IMR-90 (cell line): ENCODE data around the gene OR52E6. TPM values are rescaled to one million over a fixed set of nuclear protein-coding genes. Genes with fewer than 3 reads are reported as not detected.

Experiments
- ATAC-seq: fragments of 200-7000 bp; cut with Tn5 transposase; 2 replicates; pipeline ENCODE4 v1.9.1; 2020; ENCODE audit warnings: low read depth, mild to moderate bottlenecking, moderate library complexity
- BruUV-seq: library from RNA; stranded (reverse); fragments of 400-500 nt; replicated peaks from 2 replicates; lab custom pipeline; 2021; lab: Mats Ljungman, UMichigan
- CTCF ChIA-PET: fragments of 300-600 bp; formaldehyde crosslinking; extraction: SDS; loops from one replicate; lab custom pipeline; 2021; ENCODE audit warnings: antibody characterized with exemption; lab: Yijun Ruan, JAX
- POLR2A ChIA-PET: fragments of 300-600 bp; sonication (Branson Sonifier 250); formaldehyde crosslinking; loops from one replicate; lab custom pipeline; 2022; ENCODE audit warnings: antibody characterized with exemption; ENCODE audit not compliant: unreplicated experiment; lab: Charles Lee
- DNase-seq: peaks from one replicate; pipeline ENCODE4 v3.0.0; 2013
- H2AFZ ChIP-seq: replicated peaks from 2 replicates; pipeline ENCODE3; 2013; ENCODE audit warnings: low read length, mild to moderate bottlenecking; ENCODE audit not compliant: poor library complexity
- H2AK5ac ChIP-seq: 2 replicates; pipeline ENCODE4 v1.6.1; 2013; ENCODE audit warnings: low read depth, low read length, inconsistent platforms
- H2AK9ac ChIP-seq: replicated peaks from 2 replicates; pipeline ENCODE3; 2013; ENCODE audit warnings: mild to moderate bottlenecking, low read depth, low read length, moderate library complexity; ENCODE audit not compliant: poor library complexity
- H2BK120ac ChIP-seq: 2 replicates; pipeline ENCODE4 v1.6.1; 2013; ENCODE audit warnings: low read depth, low read length, inconsistent platforms
- H2BK15ac ChIP-seq: 3 replicates; pipeline ENCODE4 v1.6.1; 2013; ENCODE audit warnings: low read depth, low read length, inconsistent platforms
- H2BK20ac ChIP-seq: 2 replicates; pipeline ENCODE4 v1.6.1; 2013; ENCODE audit warnings: low read depth, mild to moderate bottlenecking, inconsistent platforms, low read length, moderate library complexity
- H2BK5ac ChIP-seq: 2 replicates; pipeline ENCODE4 v1.6.1; 2013; ENCODE audit warnings: mild to moderate bottlenecking, low read depth, low read length, inconsistent platforms; ENCODE audit not compliant: poor library complexity, severe bottlenecking
- H3K14ac ChIP-seq: replicated peaks from 2 replicates; pipeline ENCODE4 v1.6.1; 2013; ENCODE audit warnings: low read depth, low read length, inconsistent platforms
- H3K18ac ChIP-seq: 2 replicates; pipeline ENCODE4 v1.6.1; 2013; ENCODE audit warnings: low read depth, low read length, control low read depth
- H3K23ac ChIP-seq: 2 replicates; pipeline ENCODE4 v1.6.1; 2013; ENCODE audit warnings: low read depth, low read length, inconsistent platforms
- H3K27ac ChIP-seq: 2 replicates; pipeline ENCODE4 v1.5.1; 2013; ENCODE audit warnings: mild to moderate bottlenecking, control low read depth, low read length; ENCODE audit not compliant: insufficient read depth
- H3K27me3 ChIP-seq: 2 replicates; pipeline ENCODE4 v1.6.1; 2013; ENCODE audit warnings: low read length; ENCODE audit not compliant: control insufficient read depth, insufficient read depth
- H3K36me3 ChIP-seq: 2 replicates; pipeline ENCODE4 v1.6.1; 2013; ENCODE audit warnings: low read length, mixed read lengths; ENCODE audit not compliant: control insufficient read depth, insufficient read depth
- H3K4ac ChIP-seq: 2 replicates; pipeline ENCODE4 v1.6.1; 2013; ENCODE audit warnings: low read depth, low read length, inconsistent platforms
- H3K4me1 ChIP-seq: 2 replicates; pipeline ENCODE4 v1.6.1; 2013; ENCODE audit warnings: low read length, mixed read lengths; ENCODE audit not compliant: control insufficient read depth, insufficient read depth
- H3K4me2 ChIP-seq: 2 replicates; pipeline ENCODE4 v1.6.1; 2013; ENCODE audit warnings: low read depth, mild to moderate bottlenecking, control low read depth, low read length, moderate library complexity
- H3K4me3 ChIP-seq: 2 replicates; pipeline ENCODE4 v1.5.1; 2013; ENCODE audit warnings: low read depth, mild to moderate bottlenecking, control low read depth, low read length, moderate library complexity; ENCODE audit not compliant: insufficient read depth
- H3K56ac ChIP-seq: 2 replicates; pipeline ENCODE4 v1.6.1; 2013; ENCODE audit warnings: low read length, inconsistent platforms; ENCODE audit not compliant: insufficient read depth; ENCODE audit errors: extremely low read depth
- H3K79me1 ChIP-seq, 2 experiments: 2 replicates each; pipeline ENCODE4 v1.6.1; 2013; ENCODE audit warnings: low read length in 2 of 2, inconsistent platforms in 1 of 2, low read depth in 1 of 2
- H3K9ac ChIP-seq: 2 replicates; pipeline ENCODE4 v1.6.1; 2013; ENCODE audit warnings: low read depth, low read length, control low read depth
- H3K9me1 ChIP-seq: 2 replicates; pipeline ENCODE4 v1.6.1; 2013; ENCODE audit warnings: low read length, inconsistent platforms; ENCODE audit not compliant: insufficient read depth
- H3K9me3 ChIP-seq: 2 replicates; pipeline ENCODE4 v1.6.1; 2013; ENCODE audit warnings: low read length; ENCODE audit not compliant: control insufficient read depth, insufficient read depth
- H4K20me1 ChIP-seq: 2 replicates; pipeline ENCODE4 v1.6.1; 2013; ENCODE audit warnings: low read length, inconsistent platforms; ENCODE audit not compliant: insufficient read depth
- H4K5ac ChIP-seq: 2 replicates; pipeline ENCODE4 v1.6.1; 2013; ENCODE audit warnings: mild to moderate bottlenecking, low read depth, low read length, control low read depth
- H4K8ac ChIP-seq, 2 experiments: 2 replicates each; pipeline ENCODE4 v1.6.1; 2013; ENCODE audit warnings: low read depth in 2 of 2, low read length in 2 of 2, control low read depth in 1 of 2, inconsistent platforms in 1 of 2
- H4K91ac ChIP-seq: 2 replicates; pipeline ENCODE4 v1.6.1; 2013; ENCODE audit warnings: low read depth, low read length, inconsistent platforms; ENCODE audit not compliant: insufficient read depth
- MXI1 ChIP-seq: IDR thresholded peaks from 2 replicates; pipeline ENCODE4 v1.6.1; 2012; ENCODE audit warnings: low read depth, mild to moderate bottlenecking, low read length, moderate library complexity, borderline replicate concordance
- dilution Hi-C: fragments of 300-500 bp; cut with HindIII; formaldehyde crosslinking; loops from one replicate; pipeline ENCODE4 v1.14.3; 2018; ENCODE audit warnings: low sequenced_read_pairs; ENCODE audit not compliant: unreplicated experiment
- in situ Hi-C: fragments of 300-500 bp; cut with MboI; formaldehyde crosslinking; loops from 3 replicates; pipeline ENCODE4 v1.14.3; 2019; ENCODE audit warnings: low sequenced_read_pairs, inconsistent platforms, mixed read lengths
- intact Hi-C: fragments of 100-400 bp; cut with micrococcal nuclease; formaldehyde crosslinking; loops from 2 replicates; pipeline ENCODE4 v1.10.0; 2022
- polyA plus RNA-seq, 3 experiments: library from polyadenylated mRNA; depleted of rRNA; stranded (reverse); fragments of >200 nt; gene quantifications; 2 replicates each; pipeline ENCODE4 v1.2.3, GENCODE V29; 2012; ENCODE audit warnings: low replicate concordance in 1 of 3
- total RNA-seq: library from RNA; depleted of rRNA; stranded (reverse); fragments of >200 nt; gene quantifications from 2 replicates; pipeline ENCODE4 v1.2.3, GENCODE V29; 2012
- TF ChIP-seq, protein P1 (sequence below): fragments of 150-350 bp; IDR thresholded peaks from 2 replicates; pipeline ENCODE4 v1.6.1; 2016; ENCODE audit warnings: low read depth, mild to moderate bottlenecking, low read length, moderate library complexity, borderline replicate concordance
- TF ChIP-seq, protein P2 (sequence below): fragments of 150-350 bp; IDR thresholded peaks from 2 replicates; pipeline ENCODE4 v1.6.1; 2017; ENCODE audit warnings: mild to moderate bottlenecking, antibody characterized with exemption, low read length, low read depth

Gene OR52E6
- total and polyA plus RNA-seq, 2 of the 4 experiments (the other 2 are of a cell fraction) = not detected

DNA sequence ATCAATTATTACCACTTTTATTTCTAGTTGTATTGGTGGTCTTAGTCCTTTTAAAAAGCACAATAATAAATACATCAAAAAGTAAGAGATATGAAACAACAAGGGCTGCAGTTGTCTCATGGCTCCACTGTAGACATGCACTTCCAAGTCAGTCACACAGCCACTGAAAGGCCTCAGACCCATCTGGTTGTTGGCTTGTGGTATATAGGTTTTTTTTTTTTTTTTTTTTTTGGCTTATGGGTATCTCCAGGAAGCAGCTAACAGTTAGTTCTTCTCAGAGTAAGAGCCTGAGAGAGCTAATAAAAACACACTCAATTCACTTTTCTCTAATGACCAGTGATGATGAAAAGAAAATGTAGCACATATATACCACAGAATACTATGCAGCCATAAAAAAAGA, 6.0 kb upstream of the OR52E6 start:
- Histone ChIP-seq H2AK5ac (no peak overlapping the region), H3K4me1 (no peaks in the 10 kb centered on the region), H2BK120ac (no peak overlapping the region), H2BK15ac (no peak overlapping the region), H3K18ac (no peak overlapping the region), H3K4me2 (no peak overlapping the region), H4K20me1 (no peaks in the 10 kb centered on the region), H3K4ac (no peak overlapping the region), H3K4me3 (no peak overlapping the region), H3K27me3 (no peaks in the 10 kb centered on the region), H3K56ac (no peak overlapping the region), H2BK20ac (no peak overlapping the region), H2AFZ (no peak overlapping the region), H3K14ac (no peak overlapping the region), H2BK5ac (no peak overlapping the region), H3K9me3 (no peaks in the 10 kb centered on the region; the same call in 1 of the 2 replicates), H3K79me1 (no peaks in the 10 kb centered on the region), H3K36me3 (no peaks in the 10 kb centered on the region), H3K9ac (no peak overlapping the region), H4K91ac (no peak overlapping the region), H2AK9ac (no peak overlapping the region), H3K27ac (no peak overlapping the region), H3K23ac (no peak overlapping the region), H3K9me1 (no peaks in the 10 kb centered on the region), H4K8ac (no peak overlapping the region), H4K5ac (no peak overlapping the region)
- ATAC-seq (no peak), DNase-seq (no peak)
- TF ChIP-seq, protein P1, sequence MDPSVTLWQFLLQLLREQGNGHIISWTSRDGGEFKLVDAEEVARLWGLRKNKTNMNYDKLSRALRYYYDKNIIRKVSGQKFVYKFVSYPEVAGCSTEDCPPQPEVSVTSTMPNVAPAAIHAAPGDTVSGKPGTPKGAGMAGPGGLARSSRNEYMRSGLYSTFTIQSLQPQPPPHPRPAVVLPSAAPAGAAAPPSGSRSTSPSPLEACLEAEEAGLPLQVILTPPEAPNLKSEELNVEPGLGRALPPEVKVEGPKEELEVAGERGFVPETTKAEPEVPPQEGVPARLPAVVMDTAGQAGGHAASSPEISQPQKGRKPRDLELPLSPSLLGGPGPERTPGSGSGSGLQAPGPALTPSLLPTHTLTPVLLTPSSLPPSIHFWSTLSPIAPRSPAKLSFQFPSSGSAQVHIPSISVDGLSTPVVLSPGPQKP = no peak
- TF ChIP-seq, protein P2, sequence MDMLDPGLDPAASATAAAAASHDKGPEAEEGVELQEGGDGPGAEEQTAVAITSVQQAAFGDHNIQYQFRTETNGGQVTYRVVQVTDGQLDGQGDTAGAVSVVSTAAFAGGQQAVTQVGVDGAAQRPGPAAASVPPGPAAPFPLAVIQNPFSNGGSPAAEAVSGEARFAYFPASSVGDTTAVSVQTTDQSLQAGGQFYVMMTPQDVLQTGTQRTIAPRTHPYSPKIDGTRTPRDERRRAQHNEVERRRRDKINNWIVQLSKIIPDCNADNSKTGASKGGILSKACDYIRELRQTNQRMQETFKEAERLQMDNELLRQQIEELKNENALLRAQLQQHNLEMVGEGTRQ = no peak
- no peak for TF ChIP-seq MXI1
- intact Hi-C loops (no loop called here), dilution Hi-C loops (no loop called here), in situ Hi-C loops (no loop called here)
- POLR2A ChIA-PET = no interaction called here
- CTCF ChIA-PET = no interaction called here
- no TSS peak for BruUV-seq
